ENCODE data around the gene VOPP1.
A peak's percentile ranks its signal among the peaks of the same experiment; 100 is the strongest.

Gene VOPP1

GRCh38 chr7:55534262-55534915 is 37.9 kb downstream of the VOPP1 start:
- H3K4me3 ChIP-seq (ENCODE audit: low read depth, low read length): no peak overlapping the region
- DNase-seq (ENCODE audit: low read depth): peak; percentile 94
- TF ChIP-seq MAX (IDR thresholded peaks at IDR 0.05; ENCODE audit: low read depth, low read length) (peak; percentile 59), POLR2A (IDR thresholded peaks at IDR 0.05; ENCODE audit: extremely low read depth, insufficient read length) (no peak)

- TF ChIP-seq POLR2A (IDR thresholded peaks at IDR 0.05; ENCODE audit: extremely low read depth, insufficient read length) (no peak), MYC (IDR thresholded peaks at IDR 0.05; ENCODE audit: low read depth, low read length) (no peak), CTCF (IDR thresholded peaks at IDR 0.05; ENCODE audit: low read depth, low read length) (no peak)
- H3K4me3 ChIP-seq (ENCODE audit: low read depth, low read length): no peak overlapping the region
- DNase-seq (ENCODE audit: low read depth): no peak
These were observed 38.6 kb downstream of the VOPP1 start for GRCh38 chr7:55533729-55534080.

- DNase-seq (ENCODE audit: low read depth): peak; percentile 92
- H3K4me3 ChIP-seq (ENCODE audit: low read depth, low read length): no peak overlapping the region
- TF ChIP-seq MAX (IDR thresholded peaks at IDR 0.05; ENCODE audit: low read depth, low read length) (0 out of 2 replicates have a peak, but pooled peaks have one; percentile 61), MYC (IDR thresholded peaks at IDR 0.05; ENCODE audit: low read depth, low read length) (peak; percentile 68), CTCF (IDR thresholded peaks at IDR 0.05; ENCODE audit: low read depth, low read length) (no peak)
These were observed 39.1 kb downstream of the VOPP1 start for GRCh38 chr7:55533050-55533728.

- no peak overlapping the region for H3K4me3 ChIP-seq (ENCODE audit: low read depth, low read length)
- TF ChIP-seq MAX (IDR thresholded peaks at IDR 0.05; ENCODE audit: low read depth, low read length) (no peak), CTCF (IDR thresholded peaks at IDR 0.05; ENCODE audit: low read depth, low read length) (no peak), POLR2A (IDR thresholded peaks at IDR 0.05; ENCODE audit: extremely low read depth, insufficient read length) (no peak)
- no peak for DNase-seq (ENCODE audit: low read depth)
These were observed 40.0 kb downstream of the VOPP1 start for GRCh38 chr7:55532150-55532917.

GRCh38 chr7:55531536-55531935 is 40.8 kb downstream of the VOPP1 start:
- DNase-seq (ENCODE audit: low read depth): no peak
- no peak overlapping the region for H3K4me3 ChIP-seq (ENCODE audit: low read depth, low read length)
- TF ChIP-seq MAX (IDR thresholded peaks at IDR 0.05; ENCODE audit: low read depth, low read length): no peak
- TF ChIP-seq POLR2A (IDR thresholded peaks at IDR 0.05; ENCODE audit: extremely low read depth, insufficient read length): no peak
- no peak for TF ChIP-seq MYC (IDR thresholded peaks at IDR 0.05; ENCODE audit: low read depth, low read length)
- TF ChIP-seq CTCF (IDR thresholded peaks at IDR 0.05; ENCODE audit: low read depth, low read length): no peak

- no peak overlapping the region for H3K4me3 ChIP-seq (ENCODE audit: low read depth, low read length)
- TF ChIP-seq CTCF (IDR thresholded peaks at IDR 0.05; ENCODE audit: low read depth, low read length): no peak
- TF ChIP-seq MAX (IDR thresholded peaks at IDR 0.05; ENCODE audit: low read depth, low read length): no peak
- no peak for TF ChIP-seq MYC (IDR thresholded peaks at IDR 0.05; ENCODE audit: low read depth, low read length)
- no peak for TF ChIP-seq POLR2A (IDR thresholded peaks at IDR 0.05; ENCODE audit: extremely low read depth, insufficient read length)
- no peak for DNase-seq (ENCODE audit: low read depth)
These were observed 45.0 kb downstream of the VOPP1 start for GRCh38 chr7:55527307-55527706.

Measured in NB4 (cell line).